K562 (cell line): ENCODE data around the gene APIP. TPM values are rescaled to one million over a fixed set of nuclear protein-coding genes. Genes with fewer than 3 reads are reported as not detected.

Experiments
- DPF2 ChIP-seq: fragments of 450-650 bp; IDR thresholded peaks from 2 replicates; pipeline ENCODE4 v1.6.1; 2016
- ERF ChIP-seq: fragments of 450-650 bp; formaldehyde crosslinking; IDR thresholded peaks from 2 replicates; pipeline ENCODE4 v1.4.0; 2020; ENCODE audit warnings: mild to moderate bottlenecking, mixed read lengths
- FOXP1 ChIP-seq: sonication (generic); formaldehyde crosslinking; IDR thresholded peaks from 2 replicates; pipeline ENCODE4 v1.8.0; 2022; ENCODE audit warnings: mild to moderate bottlenecking, missing genetic modification reagents
- HNRNPL ChIP-seq: fragments of 200-400 bp; formaldehyde crosslinking; IDR thresholded peaks from 2 replicates; pipeline ENCODE4 v1.6.1; 2017; ENCODE audit warnings: low read depth, mild to moderate bottlenecking, low read length
- NCOR1 ChIP-seq: fragments of 450-650 bp; IDR thresholded peaks from 2 replicates; pipeline ENCODE4 v1.6.1; 2016; ENCODE audit warnings: mild to moderate bottlenecking, moderate library complexity
- SP1 ChIP-seq: sonication (generic); formaldehyde crosslinking; IDR thresholded peaks from 2 replicates; pipeline ENCODE4 v1.8.1; 2022; ENCODE audit warnings: mild to moderate bottlenecking, missing genetic modification reagents
- TRIM28 ChIP-seq: fragments of 450-650 bp; IDR thresholded peaks from 2 replicates; pipeline ENCODE4 v1.6.1; 2017
- ZNF121 ChIP-seq: sonication (generic); formaldehyde crosslinking; conservative IDR thresholded peaks from 2 replicates; pipeline ENCODE4 v1.8.0; 2022; ENCODE audit warnings: missing genetic modification reagents
- ZNF551 ChIP-seq: fragments of 250-450 bp; sonication (Bioruptor Pico); IDR thresholded peaks from 2 replicates; pipeline ENCODE4 v1.5.0; 2021; ENCODE audit warnings: mild to moderate bottlenecking, moderate library complexity
- ZNF584 ChIP-seq: fragments of 200-800 bp; sonication (Bioruptor generic); IDR thresholded peaks from 2 replicates; pipeline ENCODE4 v1.6.1; 2016; ENCODE audit warnings: low read depth, mild to moderate bottlenecking, missing genetic modification characterization, missing compliant biosample characterization
- ZNF695 ChIP-seq: fragments of 450-650 bp; formaldehyde crosslinking; IDR thresholded peaks from 2 replicates; pipeline ENCODE4 v1.4.0; 2020; ENCODE audit warnings: mild to moderate bottlenecking, moderate library complexity
- ZNF707 ChIP-seq: fragments of 250-450 bp; sonication (Bioruptor Pico); conservative IDR thresholded peaks from 2 replicates; pipeline ENCODE4 v1.8.0; 2022; ENCODE audit warnings: inconsistent platforms, mild to moderate bottlenecking, moderate library complexity
- polyA plus RNA-seq, 8 experiments: library from polyadenylated mRNA; depleted of rRNA in 4 of 8; stranded (reverse) in 5 of 8; unstranded in 3 of 8; fragments of >200 nt; fragmentation: Nextera tagmentation in 2 of 8; fragmentation: Illumina TruSeq in 1 of 8; extraction: Ambion mirVana in 2 of 8; extraction: Trizol in 1 of 8; gene quantifications; 2 replicates each; pipeline versions ENCODE4 v1.2.1 to v1.2.3, GENCODE V29; 2011 to 2014; ENCODE audit warnings: inconsistent platforms in 1 of 8, missing spikeins in 1 of 8
- total RNA-seq, 7 experiments: library from RNA; depleted of rRNA in 6 of 7; stranded (reverse); fragments of >200 nt in 6 of 7; fragmentation: Illumina TruSeq in 2 of 7; extraction: Trizol in 2 of 7; gene quantifications; 2 replicates each; pipeline versions ENCODE4 v1.2.1 to v1.2.3, GENCODE V29; 2011 to 2021; ENCODE audit warnings: low replicate concordance in 1 of 7
- TF ChIP-seq, protein P1 (sequence below): fragments of 250-450 bp; sonication (Bioruptor Pico); IDR thresholded peaks from 2 replicates; pipeline ENCODE4 v1.9.0; 2021; ENCODE audit warnings: mild to moderate bottlenecking, inconsistent platforms
- TF ChIP-seq, protein P2 (sequence below): fragments of 250-450 bp; sonication (Bioruptor Pico); IDR thresholded peaks from 2 replicates; pipeline ENCODE4 v1.5.0; 2021

Gene APIP
- total and polyA plus RNA-seq, 9 of the 15 experiments (the other 6 are each of a cell fraction or from before 2014, with no cell fraction given) = 63.7 to 110 (median 82.8) TPM

DNA sequence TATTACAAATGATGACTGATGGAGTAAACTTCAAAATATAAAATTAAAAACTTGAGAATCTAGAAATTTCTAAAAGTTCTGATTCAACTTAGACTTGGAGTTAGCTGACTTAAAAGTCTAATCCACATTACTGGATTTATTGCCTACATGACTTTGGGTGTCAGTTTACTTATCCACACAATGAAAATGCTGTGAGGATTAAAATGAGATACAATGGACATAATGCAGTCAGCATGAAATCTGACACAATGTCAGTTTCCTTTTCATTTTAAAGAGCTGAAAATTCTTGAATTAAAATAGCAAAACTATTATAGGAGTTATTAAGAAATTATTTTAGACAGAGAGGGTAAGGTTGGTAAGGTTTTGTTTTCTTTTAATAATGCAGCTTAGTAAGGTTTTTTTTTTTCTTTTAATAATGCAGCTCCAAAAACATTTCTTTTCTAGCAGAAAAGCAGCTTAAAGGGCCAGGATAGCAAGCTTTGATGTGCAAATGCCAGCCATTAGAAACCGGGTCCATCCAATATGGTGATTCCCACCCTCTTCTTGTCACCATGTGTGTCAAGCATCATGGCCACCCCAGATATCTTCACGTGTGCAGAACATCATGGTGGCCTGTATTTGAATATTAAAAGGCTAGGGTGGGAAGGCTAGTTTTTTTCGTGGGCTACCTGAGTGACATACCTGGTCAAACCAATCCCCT, 18.9 kb downstream of the APIP start (continued):
- TF ChIP-seq, protein P1, sequence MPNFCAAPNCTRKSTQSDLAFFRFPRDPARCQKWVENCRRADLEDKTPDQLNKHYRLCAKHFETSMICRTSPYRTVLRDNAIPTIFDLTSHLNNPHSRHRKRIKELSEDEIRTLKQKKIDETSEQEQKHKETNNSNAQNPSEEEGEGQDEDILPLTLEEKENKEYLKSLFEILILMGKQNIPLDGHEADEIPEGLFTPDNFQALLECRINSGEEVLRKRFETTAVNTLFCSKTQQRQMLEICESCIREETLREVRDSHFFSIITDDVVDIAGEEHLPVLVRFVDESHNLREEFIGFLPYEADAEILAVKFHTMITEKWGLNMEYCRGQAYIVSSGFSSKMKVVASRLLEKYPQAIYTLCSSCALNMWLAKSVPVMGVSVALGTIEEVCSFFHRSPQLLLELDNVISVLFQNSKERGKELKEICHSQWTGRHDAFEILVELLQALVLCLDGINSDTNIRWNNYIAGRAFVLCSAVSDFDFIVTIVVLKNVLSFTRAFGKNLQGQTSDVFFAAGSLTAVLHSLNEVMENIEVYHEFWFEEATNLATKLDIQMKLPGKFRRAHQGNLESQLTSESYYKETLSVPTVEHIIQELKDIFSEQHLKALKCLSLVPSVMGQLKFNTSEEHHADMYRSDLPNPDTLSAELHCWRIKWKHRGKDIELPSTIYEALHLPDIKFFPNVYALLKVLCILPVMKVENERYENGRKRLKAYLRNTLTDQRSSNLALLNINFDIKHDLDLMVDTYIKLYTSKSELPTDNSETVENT (CRISPR knock-in tag) = no peak
- TF ChIP-seq ZNF707 (CRISPR knock-in tag) = no peak
- no peak for TF ChIP-seq ZNF695
- TF ChIP-seq DPF2 = no peak
- TF ChIP-seq SP1 (CRISPR knock-in tag) = no peak
- no peak for TF ChIP-seq ZNF584 (CRISPR knock-in tag)
- TF ChIP-seq TRIM28 = no peak
- TF ChIP-seq HNRNPL = no peak
- TF ChIP-seq ZNF121 (CRISPR knock-in tag) = no peak
- no peak for TF ChIP-seq NCOR1
- TF ChIP-seq ZNF551 (CRISPR knock-in tag) = no peak
- TF ChIP-seq, protein P2, sequence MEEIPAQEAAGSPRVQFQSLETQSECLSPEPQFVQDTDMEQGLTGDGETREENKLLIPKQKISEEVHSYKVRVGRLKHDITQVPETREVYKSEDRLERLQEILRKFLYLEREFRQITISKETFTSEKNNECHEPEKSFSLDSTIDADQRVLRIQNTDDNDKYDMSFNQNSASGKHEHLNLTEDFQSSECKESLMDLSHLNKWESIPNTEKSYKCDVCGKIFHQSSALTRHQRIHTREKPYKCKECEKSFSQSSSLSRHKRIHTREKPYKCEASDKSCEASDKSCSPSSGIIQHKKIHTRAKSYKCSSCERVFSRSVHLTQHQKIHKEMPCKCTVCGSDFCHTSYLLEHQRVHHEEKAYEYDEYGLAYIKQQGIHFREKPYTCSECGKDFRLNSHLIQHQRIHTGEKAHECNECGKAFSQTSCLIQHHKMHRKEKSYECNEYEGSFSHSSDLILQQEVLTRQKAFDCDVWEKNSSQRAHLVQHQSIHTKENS = no peak
- TF ChIP-seq FOXP1 (CRISPR knock-in tag) = no peak
- no peak for TF ChIP-seq ERF
